GM12873 (cell line): ENCODE results near the gene TMEM132A.

Experiments
- CTCF ChIP-seq: IDR thresholded peaks from 2 replicates; pipeline ENCODE4 v1.5.1; 2012; ENCODE audit warnings: low read depth, mild to moderate bottlenecking, moderate library complexity, low read length, control low read depth; ENCODE audit not compliant: insufficient read depth; ENCODE audit errors: missing control alignments

TMEM132A gene

GRCh38 chr11:60974726-60975125 is 50.5 kb downstream of the TMEM132A start:
- TF ChIP-seq CTCF = no peak

- TF ChIP-seq CTCF = no peak
These were observed 53.0 kb downstream of the TMEM132A start for GRCh38 chr11:60977224-60977623.

GRCh38 chr11:60977836-60978235 is 53.6 kb downstream of the TMEM132A start:
- no peak for TF ChIP-seq CTCF

- no peak for TF ChIP-seq CTCF
These were observed 54.5 kb downstream of the TMEM132A start for GRCh38 chr11:60978546-60979380.

GRCh38 chr11:60981515-60981914 is 57.3 kb downstream of the TMEM132A start:
- TF ChIP-seq CTCF = no peak

- no peak for TF ChIP-seq CTCF
These were observed 57.9 kb downstream of the TMEM132A start for GRCh38 chr11:60982184-60982583.

GRCh38 chr11:60984149-60984548 is 59.9 kb downstream of the TMEM132A start:
- no peak for TF ChIP-seq CTCF

GRCh38 chr11:60984636-60985035 is 60.4 kb downstream of the TMEM132A start:
- no peak for TF ChIP-seq CTCF
